WI38 (cell line): ENCODE data around the gene OAS3.
A peak's percentile ranks its signal among the peaks of the same experiment; 100 is the strongest.

Experiments
- H3K4me3 ChIP-seq: 2 replicates; pipeline ENCODE4 v1.5.1; 2011; ENCODE audit warnings: low read depth, mild to moderate bottlenecking, control low read depth, low read length
- TF ChIP-seq, protein P1 (sequence below): IDR thresholded peaks from 2 replicates; pipeline ENCODE4 v1.5.1; 2012; ENCODE audit warnings: low read depth, mild to moderate bottlenecking, control low read depth, low read length

OAS3 gene

DNA sequence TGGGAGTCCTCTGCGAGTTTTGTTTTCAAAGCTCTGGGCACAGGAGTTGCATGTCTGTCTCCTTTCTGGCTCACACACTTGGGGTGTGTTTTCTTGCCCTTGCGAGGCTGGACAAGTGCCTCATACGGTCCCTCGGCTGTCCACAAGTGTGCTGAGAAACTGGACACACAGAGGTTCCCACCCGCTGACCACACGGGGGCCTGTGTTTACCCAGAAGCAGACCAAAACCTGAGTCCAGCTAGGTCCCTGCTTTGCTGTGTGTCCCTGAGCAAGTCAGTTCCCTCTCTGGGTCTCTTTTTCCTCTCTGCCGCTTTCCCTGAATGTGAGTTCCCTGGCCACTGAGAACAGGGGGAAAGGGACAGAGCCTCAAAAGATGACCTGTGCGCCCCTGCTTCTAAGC, 39.4 kb downstream of the OAS3 start:
- TF ChIP-seq, protein P1, sequence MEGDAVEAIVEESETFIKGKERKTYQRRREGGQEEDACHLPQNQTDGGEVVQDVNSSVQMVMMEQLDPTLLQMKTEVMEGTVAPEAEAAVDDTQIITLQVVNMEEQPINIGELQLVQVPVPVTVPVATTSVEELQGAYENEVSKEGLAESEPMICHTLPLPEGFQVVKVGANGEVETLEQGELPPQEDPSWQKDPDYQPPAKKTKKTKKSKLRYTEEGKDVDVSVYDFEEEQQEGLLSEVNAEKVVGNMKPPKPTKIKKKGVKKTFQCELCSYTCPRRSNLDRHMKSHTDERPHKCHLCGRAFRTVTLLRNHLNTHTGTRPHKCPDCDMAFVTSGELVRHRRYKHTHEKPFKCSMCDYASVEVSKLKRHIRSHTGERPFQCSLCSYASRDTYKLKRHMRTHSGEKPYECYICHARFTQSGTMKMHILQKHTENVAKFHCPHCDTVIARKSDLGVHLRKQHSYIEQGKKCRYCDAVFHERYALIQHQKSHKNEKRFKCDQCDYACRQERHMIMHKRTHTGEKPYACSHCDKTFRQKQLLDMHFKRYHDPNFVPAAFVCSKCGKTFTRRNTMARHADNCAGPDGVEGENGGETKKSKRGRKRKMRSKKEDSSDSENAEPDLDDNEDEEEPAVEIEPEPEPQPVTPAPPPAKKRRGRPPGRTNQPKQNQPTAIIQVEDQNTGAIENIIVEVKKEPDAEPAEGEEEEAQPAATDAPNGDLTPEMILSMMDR: no peak
- H3K4me3 ChIP-seq: peak overlapping the region; percentile 50; the same call in 1 of the 2 replicates

DNA sequence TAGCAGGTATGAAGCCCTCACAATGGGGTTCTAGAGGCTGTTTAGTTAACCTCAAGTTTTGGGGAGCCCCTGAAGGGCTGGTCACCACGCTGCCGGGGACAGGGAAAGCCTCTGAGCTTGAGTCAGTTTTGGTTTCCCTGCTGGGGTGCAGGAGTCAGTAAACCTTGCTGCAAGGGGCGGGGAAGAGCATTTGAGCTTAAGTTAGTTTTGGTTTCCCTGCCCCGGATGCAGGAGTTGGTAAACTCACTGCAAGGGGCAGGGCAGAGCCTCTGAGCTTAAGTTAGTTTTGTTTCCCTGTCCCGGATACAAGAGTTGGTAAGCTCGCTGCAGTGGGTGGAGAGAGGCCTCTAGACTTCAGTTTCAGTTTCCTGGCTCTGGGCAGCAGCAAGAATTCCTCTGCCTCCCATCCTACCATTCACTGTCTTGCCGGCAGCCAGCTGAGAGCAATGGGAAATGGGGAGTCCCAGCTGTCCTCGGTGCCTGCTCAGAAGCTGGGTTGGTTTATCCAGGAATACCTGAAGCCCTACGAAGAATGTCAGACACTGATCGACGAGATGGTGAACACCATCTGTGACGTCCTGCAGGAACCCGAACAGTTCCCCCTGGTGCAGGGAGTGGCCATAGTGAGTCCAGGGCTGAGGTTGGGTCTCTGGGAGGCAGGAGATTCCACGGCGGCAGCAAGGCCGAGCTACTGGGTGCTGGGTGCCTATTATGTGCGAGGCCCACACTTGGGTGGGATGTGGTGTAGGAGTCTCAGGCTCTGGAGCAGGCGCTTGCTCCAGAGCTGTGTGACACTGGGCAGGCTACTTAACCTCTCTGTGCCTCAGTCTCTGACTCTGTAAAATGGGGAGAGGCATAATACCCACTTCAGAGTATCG, 40.1 kb downstream of the OAS3 start, which contains the start of gene OAS2:
Gene OAS2 (plus strand): TSS at position 357 of the 878 bp plus-strand sequence. CDS start 90 bp downstream, at position 447.
- H3K4me3 ChIP-seq: peak within 1 kb of the TSS; percentile 50
- TF ChIP-seq, protein P1: no peak

DNA sequence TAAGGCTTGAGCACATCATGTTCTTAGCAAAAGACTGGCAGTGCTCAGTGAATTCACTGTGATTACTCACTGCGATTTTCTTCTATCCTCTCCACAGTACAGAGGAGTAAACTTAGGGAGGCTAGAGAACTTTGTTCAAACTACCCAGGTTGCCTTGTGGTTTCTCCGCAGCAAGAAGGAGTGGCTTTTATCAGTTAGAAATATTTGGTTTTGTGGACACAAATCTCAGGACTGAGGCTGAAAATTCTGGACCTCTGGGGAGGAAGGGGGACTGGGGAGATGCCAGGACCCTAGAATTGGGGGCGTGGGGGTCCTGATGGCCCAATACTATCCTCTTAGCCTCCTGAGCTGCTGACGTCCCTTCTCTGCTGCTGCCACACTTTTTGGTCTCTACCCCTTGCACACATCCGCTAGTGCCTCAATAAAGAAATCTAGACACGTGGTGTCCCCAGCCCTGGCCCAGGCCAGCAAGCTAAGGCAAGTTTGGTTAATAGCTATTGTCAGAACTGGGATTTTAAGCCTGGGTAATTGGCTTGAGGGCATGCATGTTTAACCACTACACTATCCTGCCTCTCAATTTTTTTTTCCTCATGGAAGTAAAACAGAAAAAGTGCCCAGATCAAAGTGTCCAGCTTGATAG, 40.9 kb downstream of the OAS3 start:
- TF ChIP-seq, protein P1: no peak
- H3K4me3 ChIP-seq: no peak overlapping the region; the same call in 1 of the 2 replicates

- TF ChIP-seq, protein P1: no peak
- H3K4me3 ChIP-seq: no peak overlapping the region
Measured at GRCh38 chr12:112980491-112981158, 42.4 kb downstream of the OAS3 start.

DNA sequence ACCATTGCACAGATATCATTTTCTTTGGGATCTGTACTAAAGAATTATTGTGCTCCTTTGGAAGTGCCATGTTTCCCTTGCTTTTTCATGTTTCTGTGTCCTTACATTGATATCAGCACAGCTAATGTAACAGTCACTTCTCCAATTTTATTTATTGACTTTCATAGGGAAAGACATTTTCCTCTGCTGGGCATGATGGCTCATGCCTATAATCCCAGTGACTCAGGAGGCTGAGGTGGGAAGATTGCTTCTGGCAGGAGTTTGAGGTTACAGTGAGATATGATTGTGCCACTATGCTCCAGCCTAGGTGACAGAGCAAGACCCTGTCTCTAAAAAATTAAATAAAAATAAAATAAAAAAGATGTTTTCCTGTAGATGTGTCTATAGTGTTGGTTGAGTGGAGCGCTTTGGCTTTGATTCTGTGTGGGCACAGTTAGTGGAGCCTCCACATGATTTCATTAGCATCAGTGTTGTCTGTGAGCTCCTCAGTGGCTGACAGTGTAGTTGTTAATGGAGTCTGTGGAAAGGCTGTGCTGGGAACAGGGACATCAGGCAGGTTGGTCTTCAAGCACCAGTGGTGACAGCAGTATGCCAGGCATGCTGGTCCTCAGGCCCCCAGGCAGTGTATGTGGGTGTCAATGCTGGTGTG, 47.5 kb downstream of the OAS3 start:
- H3K4me3 ChIP-seq: no peak overlapping the region
- TF ChIP-seq, protein P1: no peak

DNA sequence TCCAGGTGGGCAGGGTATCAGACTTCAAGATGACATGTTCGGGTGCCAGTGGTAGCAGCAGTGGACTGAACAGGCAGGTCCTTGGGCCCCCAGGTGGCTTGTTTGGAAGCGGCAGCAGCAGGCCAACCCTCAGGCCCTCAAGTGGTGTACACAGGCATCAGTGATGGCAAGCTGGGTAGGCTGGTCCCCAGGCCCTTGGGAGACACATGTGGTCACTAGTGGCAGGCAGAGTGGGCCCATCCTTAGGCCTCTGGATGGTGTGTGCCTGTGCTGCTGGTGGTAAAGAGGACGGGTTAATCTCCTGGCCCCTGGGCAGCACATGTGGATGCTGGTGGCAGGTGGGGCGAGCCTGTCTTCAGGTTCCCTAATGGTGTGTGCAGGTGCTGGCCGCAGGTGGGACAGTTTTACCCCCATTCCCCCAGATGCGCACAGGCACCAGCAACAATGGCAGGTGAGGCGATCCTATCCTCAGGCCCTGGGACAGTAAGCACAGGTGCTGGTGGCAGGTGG, 48.1 kb downstream of the OAS3 start:
- TF ChIP-seq, protein P1: no peak
- no peak overlapping the region for H3K4me3 ChIP-seq
